HG02885 (cell line): ENCODE data around the gene MAD1L1.
"Not testable (repeated sequence)": the region's sequence is repeated elsewhere in the genome, so short reads cannot be mapped to it uniquely, and the experiment has no call there.

Source experiments
- ATAC-seq: cut with Tn5 transposase; IDR thresholded peaks from one replicate; pipeline ENCODE4 v1.9.1; 2021; ENCODE audit warnings: mild to moderate bottlenecking; ENCODE audit not compliant: unreplicated experiment, poor library complexity

The MAD1L1 gene

DNA sequence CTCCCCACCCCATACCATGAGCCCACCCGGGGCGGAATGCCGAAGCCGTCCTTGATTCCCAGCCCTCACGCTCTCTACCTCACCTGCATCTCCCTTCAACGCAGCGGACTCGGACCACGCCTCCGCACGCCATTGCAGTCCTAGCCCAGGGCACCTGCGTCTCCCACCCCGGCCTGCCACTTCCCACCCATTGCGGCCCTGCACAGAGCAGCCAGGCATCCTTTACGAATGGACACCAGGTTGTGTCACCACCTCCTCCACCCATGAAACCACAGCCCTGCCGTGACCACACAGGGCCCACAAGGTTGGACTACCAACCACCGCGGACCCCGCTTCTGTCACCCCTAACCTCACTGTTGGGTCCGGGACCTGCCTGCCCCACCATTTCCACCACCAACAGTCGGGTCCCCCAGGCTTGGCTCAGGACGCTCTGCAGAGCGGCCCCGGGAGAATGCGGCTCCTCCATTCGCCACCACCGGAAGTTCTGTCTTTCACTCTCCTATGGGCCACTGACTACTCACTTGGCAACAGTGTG is 232.5 kb downstream of the MAD1L1 start:
- no peak for ATAC-seq

DNA sequence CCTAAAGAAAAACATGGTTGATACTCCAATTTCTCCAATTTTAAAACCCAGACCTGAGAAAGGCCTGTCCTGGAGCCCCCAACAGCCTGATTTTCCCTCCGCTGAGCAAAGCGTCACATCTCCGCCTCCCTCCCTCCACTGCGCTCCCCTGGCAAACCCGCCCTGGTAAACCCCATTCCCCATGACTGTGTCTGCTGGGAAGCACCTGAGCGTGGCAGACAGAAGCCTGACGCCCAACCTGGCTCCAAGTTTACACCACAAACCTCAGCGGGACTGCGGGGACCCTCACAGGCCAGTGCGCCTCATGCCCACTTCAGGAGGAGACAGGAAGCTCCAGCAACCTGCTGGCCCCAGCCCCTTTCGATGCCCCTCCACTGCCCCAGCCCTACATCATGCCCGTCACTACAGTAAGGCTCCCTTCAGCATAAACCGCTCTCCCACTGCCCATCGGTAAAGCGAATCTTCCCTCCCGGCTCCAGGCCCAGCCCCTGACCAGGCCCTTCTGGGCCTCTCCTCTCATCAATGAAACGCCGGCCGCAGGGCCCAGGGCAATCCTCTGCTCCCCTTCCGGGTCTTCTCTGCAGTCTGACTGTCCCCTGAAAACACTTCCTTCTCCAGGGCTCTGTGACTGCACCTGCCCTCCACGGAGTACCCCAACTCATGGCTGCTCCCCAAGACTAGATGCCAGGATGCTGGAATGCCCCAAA is 233.3 kb downstream of the MAD1L1 start:
- no peak for ATAC-seq

DNA sequence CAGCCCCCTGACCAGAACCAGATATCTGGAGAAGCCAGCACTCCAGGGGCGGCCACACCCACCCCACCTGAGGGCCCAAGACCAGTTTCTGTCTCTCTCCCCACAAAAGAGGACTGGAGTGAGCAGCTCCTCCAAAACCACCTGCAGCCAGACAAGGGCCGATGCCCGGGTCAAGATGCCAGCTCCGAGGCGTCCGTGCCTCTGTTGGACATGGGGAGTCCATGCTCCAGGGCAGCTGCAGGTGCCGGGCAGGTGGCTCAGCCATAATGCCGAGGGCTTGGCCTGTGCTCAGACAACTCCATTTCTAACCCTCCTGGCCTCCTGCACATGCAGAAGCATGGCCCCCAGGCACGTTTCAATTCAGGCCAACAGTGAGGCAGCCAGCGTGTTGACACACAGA is 234.6 kb downstream of the MAD1L1 start:
- no peak for ATAC-seq

DNA sequence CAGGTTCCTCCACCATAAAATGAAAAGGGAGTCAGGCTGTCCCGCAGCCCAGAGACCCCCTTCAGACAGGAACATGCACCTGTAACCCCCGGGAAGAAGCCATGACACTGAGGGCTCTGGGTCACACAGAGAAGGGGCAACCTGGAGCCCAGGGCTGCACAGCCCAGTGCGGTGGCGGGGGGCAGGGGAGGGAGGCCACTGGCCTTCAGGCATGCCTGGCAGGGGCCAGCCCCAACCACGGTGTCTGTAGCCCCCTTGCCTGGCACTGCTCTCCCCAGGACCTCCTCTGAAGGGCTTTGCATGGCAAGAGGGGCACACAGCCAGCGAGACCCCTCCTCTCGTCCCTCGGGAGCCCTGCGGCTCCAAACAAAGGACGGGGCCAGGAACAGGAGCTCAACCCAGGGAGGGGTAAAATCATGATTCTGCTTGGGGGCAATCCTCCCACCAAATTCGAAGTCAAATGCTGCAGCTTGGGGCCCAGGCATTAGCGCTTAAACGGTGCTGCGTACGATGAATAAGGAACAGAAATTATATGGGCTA is 235.1 kb downstream of the MAD1L1 start:
- no peak for ATAC-seq

DNA sequence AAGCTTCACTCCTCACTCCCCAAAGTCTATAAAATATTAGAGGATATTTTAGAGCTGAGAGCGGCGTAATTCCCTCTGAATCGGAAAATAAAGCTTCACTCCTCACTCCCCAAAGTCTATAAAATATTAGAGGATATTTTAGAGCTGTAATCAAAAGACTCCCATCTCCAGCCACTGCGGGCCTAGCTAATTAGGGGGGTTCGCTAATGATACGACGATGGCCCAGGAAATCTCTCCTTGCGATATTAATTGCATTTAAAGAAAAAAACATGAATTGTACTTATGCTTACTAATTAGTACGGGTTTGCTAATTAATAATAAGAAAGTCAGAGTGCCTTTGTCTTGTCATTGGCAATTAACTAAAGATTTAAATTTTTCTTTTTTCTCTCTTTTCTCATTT is 235.9 kb downstream of the MAD1L1 start:
- ATAC-seq, result no peak

DNA sequence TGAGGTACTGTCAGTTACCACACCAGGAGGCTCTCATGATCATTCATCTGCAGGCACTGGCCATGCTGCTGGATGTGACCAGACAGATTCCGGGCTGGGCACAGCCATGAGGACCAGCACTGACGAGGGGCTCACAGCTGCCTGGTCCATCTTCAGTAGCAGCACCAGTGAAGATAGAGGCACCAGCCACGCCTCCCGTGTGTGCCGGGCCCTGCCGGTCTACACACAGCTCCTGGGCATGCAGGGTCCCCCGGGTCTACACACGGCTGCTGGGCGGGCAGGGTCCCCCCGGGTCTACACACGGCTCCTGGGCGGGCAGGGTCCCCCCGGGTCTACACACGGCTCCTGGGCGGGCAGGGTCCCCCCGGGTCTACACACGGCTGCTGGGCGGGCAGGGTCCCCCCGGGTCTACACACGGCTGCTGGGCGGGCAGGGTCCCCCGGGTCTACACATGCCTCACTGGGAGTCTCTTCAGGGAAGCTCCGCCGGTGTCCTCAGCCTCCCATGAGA is 236.8 kb downstream of the MAD1L1 start:
- ATAC-seq, result not testable (repeated sequence)

DNA sequence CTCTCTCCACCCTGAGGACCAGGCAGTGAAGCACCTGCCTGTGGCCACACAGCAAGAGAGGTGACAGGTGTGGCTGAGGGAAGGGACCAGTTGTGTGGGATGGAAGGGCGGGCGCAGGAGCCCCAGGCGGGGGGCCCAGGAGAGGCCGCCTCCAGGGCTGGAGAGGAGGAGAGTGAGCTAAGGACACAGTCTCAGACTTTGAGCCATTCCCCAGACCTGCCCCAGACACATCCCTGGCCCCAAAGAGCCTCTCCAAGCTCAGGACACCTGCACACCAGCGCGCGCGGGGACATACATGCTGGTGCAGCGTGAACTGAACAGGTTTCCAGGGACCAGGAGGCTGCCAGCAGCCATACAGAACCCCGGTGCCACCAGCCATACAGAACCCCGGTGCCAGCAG is 237.3 kb downstream of the MAD1L1 start:
- no peak for ATAC-seq

DNA sequence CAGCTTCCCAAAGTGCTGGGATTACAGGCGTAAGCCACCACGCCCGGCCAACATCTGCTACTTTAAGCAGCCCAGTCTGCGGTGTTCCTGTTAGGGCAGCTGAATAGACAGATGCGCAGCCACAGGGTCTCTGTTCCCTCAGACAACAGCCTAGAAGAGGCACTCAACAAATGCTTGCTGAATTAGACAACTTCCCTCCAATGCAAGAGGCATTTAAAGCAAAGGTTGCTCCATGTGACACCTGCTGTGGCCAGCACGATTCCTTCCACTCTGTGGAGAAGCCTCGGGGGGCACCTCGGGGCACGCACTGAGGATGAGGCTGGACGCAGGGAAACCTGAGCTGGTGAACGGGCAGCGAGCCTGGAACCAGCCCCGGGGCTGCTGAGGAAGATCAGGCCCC is 237.8 kb downstream of the MAD1L1 start:
- ATAC-seq, result no peak

DNA sequence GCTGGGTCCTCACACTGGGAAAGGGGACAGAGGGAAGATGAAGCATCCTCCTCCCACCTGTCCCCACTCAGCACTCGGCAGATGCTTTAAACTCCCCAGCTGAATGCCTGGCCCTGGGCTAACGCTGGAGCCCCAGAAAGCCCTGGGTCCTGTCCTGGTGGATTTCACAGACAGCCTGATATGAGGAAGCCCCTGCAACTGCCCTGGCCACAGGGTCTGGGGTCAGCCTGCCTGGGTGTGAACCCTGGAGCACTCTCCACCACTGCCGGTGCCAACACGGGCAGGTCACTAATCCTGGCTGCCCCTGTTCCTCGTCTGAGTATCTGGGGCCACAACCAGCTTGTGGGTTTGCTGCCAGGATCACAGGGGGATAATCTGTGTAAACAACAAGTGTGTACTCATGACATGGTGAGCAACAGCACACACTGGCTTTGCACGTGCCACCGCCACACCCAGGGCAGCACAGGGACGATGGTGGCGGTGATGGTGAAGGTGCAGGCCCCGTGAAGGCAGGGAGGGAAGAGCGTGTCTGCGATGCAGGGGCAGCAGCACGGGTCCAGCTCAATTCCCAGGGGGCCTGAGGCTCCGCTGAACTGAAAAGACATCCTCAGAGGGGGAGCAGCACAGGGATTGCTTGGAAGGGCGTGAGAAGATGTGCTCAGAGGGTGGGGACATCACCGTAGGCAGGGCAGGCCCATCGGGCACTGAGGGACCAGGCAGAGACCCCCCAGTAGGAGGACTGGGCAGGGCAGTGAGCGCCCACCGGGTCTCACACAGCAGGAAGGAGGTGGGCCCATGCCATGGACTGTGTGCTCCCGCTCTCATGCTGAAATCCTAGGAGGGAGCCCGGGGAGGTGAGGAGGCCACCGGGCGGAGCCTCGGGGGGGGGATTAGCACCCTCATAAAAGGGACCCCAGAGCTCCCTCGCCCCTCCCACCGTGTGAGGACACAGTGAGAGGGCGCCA is 238.7 kb downstream of the MAD1L1 start:
- ATAC-seq, result no peak

DNA sequence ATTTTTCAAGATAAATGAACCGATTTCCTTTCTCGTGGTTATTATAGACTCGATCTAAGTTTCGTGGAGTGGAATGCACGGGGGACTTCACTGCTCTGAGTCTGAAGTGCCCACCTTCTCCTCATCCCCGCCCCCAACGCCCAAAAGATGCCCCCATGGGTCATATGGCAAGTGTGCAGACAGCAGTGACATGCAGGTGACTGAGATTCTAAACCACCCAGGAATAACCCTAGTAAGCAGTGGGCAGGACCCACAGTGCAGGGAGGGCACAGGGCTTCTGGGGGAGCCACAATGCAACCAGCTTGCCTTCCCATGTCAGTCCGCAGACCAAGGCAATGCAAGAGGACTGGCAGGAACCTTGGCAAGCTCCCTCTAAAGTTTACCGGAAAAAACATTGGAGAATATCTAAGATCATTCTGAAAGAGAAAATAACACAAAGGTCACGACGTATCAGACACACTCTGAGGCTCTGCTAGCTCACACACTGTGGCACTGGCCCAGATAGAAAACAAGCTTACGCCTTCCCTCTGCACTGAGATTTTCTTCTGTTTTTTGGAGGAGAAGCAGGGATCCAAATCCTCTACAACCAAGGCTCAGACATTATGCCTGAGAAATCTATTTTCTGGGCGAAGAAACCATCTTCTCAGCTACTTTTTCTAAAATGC is 239.6 kb downstream of the MAD1L1 start:
- no peak for ATAC-seq

DNA sequence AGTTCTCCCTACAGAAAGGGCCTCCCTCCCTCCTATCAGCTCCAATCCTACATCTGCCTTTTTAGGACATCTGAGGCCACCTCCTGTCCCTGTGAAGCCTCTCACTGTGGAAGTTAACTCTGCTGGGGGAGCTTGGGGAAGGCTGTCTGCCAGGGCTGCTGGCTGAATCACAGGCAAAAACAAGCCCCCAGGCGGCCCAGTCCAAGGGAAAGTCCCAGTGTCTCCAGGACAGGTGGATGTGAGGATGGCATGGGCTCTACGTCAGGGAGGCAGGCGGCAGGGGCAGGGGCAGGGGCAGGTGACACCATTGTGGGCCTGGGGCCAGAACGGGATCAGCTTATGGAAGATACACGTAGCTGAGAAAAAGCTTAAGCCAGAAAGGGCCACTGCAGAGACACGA is 240.2 kb downstream of the MAD1L1 start:
- ATAC-seq, result no peak

DNA sequence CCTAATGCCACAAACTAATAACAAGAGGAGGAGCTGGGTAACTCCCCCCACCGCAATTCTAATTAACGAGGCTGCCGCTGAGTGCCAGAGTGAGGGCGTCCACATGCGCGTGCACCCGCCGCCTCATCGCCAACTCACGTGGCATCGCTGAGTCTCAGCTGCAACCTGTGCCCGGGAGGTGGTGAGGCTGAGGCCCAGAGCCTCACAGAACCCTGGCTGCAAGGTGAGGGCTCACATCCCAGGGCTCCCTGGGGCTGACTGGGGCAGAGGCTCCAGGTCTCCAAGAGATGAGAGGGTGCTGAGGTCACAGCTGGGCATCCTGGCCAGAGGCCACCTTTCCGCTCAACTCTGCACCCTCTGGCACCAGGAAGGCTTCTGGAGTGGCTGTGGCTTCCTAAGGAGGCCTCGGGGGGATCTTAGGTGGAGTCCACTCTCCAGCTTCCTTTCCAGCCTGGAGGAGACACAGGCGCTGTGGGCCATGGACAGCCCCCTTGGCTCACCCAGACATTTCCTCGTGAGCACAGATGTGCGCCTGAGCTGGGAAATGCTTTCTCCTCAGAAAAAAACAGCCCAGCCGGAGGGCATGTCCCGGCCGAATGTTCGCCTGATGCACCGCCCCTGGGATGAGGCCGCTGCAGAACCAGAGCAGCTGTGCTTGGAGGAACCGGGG is 242.6 kb downstream of the MAD1L1 start:
- no peak for ATAC-seq

DNA sequence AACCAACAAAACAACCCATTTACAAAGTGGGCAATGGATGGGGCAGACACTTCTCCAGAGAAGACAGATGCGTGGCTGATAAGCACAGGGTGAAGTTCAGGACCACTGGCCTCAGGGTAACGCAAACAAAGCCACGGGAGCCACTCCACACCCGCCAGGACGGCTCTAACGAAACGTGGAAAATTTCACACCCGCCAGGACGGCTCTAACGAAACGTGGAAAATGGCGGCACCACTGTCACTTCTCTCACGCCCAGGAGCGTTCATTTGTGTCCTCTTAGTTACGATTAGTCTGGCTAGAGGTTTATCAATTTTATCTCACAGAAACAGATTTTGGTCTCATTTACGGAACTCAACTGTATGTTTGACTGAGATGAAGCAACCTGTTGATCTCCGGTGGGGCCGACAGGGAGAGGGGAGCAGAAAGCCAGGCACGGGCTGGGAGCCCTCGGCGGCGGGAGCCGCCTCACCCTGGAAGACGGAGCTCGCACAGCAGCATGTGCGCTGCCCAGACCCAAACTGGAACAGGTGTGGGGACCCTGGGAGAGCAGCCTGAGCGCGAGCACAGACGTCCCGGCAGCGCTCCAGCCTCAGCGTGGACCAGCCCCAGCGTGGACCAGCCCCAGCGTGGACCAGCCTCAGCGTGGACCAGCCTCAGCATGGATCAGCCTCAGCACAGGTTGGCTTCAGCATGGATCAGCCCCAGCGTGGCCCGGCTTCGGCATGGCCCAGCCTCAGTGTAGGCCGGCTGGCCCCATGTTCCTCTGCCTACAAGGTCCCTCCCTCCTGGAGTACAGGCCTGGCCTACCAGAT is 243.5 kb downstream of the MAD1L1 start:
- ATAC-seq, result no peak

DNA sequence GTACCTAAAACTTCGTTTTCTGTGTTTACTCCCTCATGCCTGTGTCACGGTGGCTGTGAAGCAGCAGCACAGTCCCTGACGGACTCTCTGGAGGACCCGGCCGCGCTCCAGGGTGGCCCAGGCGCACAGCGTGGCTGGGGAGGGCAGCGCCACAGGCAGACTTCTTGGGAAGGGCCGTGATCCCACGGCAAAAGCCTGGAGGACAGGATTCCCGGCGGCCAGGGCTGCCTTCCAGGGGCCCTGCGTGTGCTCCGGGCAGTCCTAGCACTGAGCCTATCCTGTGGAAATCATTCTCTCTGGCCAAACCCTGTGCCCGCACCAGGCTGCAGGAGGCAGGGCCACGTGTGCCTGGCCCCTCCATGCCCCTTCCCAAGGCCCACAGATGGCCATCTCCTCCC is 244.2 kb downstream of the MAD1L1 start:
- no peak for ATAC-seq

DNA sequence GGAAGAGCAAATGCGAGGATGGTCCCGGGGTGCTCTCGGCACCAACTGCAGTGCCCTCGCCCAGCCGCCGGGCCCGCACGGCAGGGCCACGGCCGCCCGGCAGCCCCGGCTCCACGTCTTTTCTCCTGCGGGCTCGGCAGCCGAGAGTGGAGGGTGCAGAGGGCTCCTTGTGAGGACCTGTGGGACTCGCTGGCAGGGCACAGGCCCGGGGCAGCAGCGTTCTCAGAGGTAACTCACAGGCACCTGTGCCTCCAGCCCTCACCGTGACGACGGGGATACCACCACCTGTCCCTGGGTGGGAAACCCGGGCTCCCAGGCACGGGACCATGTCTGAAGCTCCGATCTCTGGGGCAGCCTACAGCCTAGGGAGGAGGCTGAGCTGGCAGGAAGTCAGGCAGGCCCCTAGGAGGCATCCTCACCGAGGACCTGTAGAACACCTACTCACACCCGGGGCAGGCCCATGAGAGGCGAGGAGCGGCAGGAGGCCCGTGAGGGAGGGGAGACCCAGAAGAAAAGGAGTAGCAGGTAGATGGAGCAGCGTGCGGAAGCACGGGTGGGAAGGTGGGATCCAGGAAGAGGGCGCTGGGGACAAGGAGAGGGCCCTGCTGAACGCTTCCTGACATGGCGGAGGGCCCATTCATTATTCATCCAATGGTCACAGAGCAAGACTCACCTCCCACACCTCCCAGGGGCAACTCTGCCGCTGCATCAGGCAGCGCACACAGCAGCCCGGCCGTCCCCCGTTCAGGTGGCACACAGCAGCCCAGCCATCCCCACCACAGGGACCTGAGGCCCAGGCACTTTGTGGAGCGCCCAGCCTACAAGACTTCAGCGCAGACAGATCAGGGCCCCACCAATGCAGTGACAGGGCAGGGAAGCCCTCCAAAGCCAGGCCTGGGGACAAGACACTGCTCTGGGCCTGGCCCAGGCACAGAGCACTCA is 244.9 kb downstream of the MAD1L1 start:
- no peak for ATAC-seq

DNA sequence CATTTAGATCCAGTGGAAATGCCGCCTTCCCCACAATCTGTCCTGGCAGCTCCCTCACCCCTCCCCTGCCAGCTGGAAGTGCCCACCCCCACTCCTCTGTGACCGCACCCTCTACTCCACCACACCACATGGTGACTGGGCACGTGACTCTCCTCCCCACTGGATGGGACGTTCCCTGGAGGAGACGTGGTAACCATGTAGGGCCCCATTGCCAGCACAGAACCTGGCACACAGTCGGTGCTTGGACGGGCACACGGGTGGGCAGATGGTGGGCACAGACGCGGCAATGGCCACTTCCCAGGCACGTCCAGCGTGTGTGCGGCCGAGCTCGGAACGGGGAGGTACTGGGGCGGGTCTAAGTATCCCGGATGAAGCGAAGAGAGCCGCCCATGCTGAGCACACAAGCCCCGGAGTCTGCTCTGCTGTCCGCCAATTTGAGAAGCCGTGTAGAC is 245.6 kb downstream of the MAD1L1 start:
- no peak for ATAC-seq

DNA sequence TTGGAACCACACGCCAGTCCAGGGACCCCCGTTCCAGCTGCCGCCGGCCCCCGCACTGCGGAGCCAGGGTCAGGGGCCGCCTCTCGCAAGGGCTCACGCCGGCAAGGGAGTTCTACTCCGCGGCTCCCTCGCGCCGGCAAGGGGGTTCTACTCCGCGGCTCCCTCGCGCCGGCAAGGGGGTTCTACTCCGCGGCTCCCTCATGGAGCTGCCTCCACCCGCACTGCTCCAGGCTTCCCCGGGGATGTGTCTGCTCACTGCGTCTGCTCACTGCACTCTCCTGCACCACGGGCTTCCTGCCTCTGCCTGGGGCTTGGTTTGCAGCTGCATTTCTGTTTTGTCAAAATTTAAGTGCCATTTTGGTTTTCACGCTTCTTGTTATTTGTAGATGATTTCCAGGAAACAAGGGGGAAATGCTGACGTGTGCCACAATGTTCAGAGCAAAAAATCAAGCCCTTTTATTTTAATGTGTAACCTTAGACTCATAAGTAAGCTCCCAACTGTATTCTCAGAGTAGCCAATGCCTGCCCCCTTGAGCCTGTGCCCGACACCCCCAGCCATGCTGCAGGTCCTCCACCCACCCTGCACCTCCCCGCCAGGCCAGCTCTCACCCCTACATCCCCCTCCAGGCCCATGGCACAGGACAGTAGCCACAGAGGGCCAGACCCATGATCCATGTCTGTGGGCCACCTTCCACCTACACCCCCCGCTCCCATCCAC is 246.2 kb downstream of the MAD1L1 start:
- no peak for ATAC-seq
